Measurements from ENCODE around the gene N4BP3. TPM values are rescaled to one million over a fixed set of nuclear protein-coding genes. Genes with fewer than 3 reads are reported as not detected.

The N4BP3 gene
- total RNA-seq, 1 donor from 2014 or later: 0.21 TPM

- no peaks in the 10 kb centered on the region for H3K27me3 ChIP-seq
- intact Hi-C loops (cut with DNase I): no loop called here
- TF ChIP-seq CTCF (IDR thresholded peaks at IDR 0.05): no peak
- no peak overlapping the region for H3K27ac ChIP-seq
- H3K36me3 ChIP-seq: no peaks in the 10 kb centered on the region
- H3K9me3 ChIP-seq: no peaks in the 10 kb centered on the region
- DNase-seq (ENCODE audit: low spot score in 2 of 2): no peak
- H3K4me3 ChIP-seq: no peak overlapping the region
- H3K4me1 ChIP-seq: no peaks in the 10 kb centered on the region
Observed at GRCh38 chr5:178106086-178106485, 7.2 kb upstream of the N4BP3 start.

GRCh38 chr5:178106556-178107239 is 6.6 kb upstream of the N4BP3 start:
- H3K4me1 ChIP-seq: no peaks in the 10 kb centered on the region

GRCh38 chr5:178107756-178108310 is 5.5 kb upstream of the N4BP3 start:
- H3K4me3 ChIP-seq: no peak overlapping the region
- DNase-seq (ENCODE audit: low spot score in 2 of 2): no peak
- H3K27me3 ChIP-seq: no peaks in the 10 kb centered on the region
- no peak for TF ChIP-seq CTCF (IDR thresholded peaks at IDR 0.05)
- H3K4me1 ChIP-seq: no peaks in the 10 kb centered on the region
- H3K9me3 ChIP-seq: no peaks in the 10 kb centered on the region
- H3K27ac ChIP-seq: no peak overlapping the region
- H3K36me3 ChIP-seq: no peaks in the 10 kb centered on the region
- intact Hi-C loops (cut with DNase I): no loop called here

More at GRCh38 chr5:178106556-178107239, 6.6 kb upstream of the N4BP3 start:
- DNase-seq (ENCODE audit: low spot score in 2 of 2): no peak
- Histone ChIP-seq H3K27me3 (no peaks in the 10 kb centered on the region), H3K4me3 (no peak overlapping the region), H3K36me3 (no peaks in the 10 kb centered on the region), H3K9me3 (no peaks in the 10 kb centered on the region), H3K27ac (no peak overlapping the region)
- no peak for TF ChIP-seq CTCF (IDR thresholded peaks at IDR 0.05)
- intact Hi-C loops (cut with DNase I): no loop called here

- Histone ChIP-seq H3K4me1 (peaks cover 0 to under 1% of the 10 kb centered on the region in 2 donors), H3K27me3 (no peaks in the 10 kb centered on the region), H3K9me3 (no peaks in the 10 kb centered on the region), H3K27ac (no peak overlapping the region), H3K4me3 (no peak overlapping the region), H3K36me3 (no peaks in the 10 kb centered on the region)
- intact Hi-C loops (cut with DNase I): no loop called here
- no peak for DNase-seq (ENCODE audit: low spot score in 2 of 2)
- TF ChIP-seq CTCF (IDR thresholded peaks at IDR 0.05): no peak
Observed at GRCh38 chr5:178108446-178108845, 4.9 kb upstream of the N4BP3 start.

- no peak overlapping the region for H3K27ac ChIP-seq
- no peaks in the 10 kb centered on the region for H3K9me3 ChIP-seq
- peaks cover 0 to 5% of the 10 kb centered on the region in 2 donors for H3K4me1 ChIP-seq
- intact Hi-C loops (cut with DNase I): no loop called here
- no peak for TF ChIP-seq CTCF (IDR thresholded peaks at IDR 0.05)
- H3K27me3 ChIP-seq: peaks cover 5% of the 10 kb centered on the region
- H3K4me3 ChIP-seq: no peak overlapping the region
- no peaks in the 10 kb centered on the region for H3K36me3 ChIP-seq
- DNase-seq (ENCODE audit: low spot score in 2 of 2): no peak
Observed at GRCh38 chr5:178108966-178109365, 4.4 kb upstream of the N4BP3 start.
